MV-4-11 (cell line): Measurements from ENCODE around the gene VARS2.
A peak's percentile ranks its signal among the peaks of the same experiment; 100 is the strongest.

Experiments
- DNase-seq: peaks from one replicate; lab custom pipeline; 2025; lab: John Stamatoyannopoulos, UW

The VARS2 gene

GRCh38 chr6:30884521-30885480, 29.2 kb upstream of the VARS2 start:
- no peak for DNase-seq

- DNase-seq: no peak
Observed at GRCh38 chr6:30885481-30885998, 28.5 kb upstream of the VARS2 start.

GRCh38 chr6:30885999-30886896, 27.8 kb upstream of the VARS2 start:
- peak; percentile 3 for DNase-seq

- DNase-seq: no peak
Observed at GRCh38 chr6:30886897-30887255, 27.2 kb upstream of the VARS2 start.

GRCh38 chr6:30887901-30888815, 25.9 kb upstream of the VARS2 start:
- DNase-seq: no peak

- no peak for DNase-seq
Observed at GRCh38 chr6:30888816-30889495, 25.1 kb upstream of the VARS2 start.

- DNase-seq: no peak
Observed at GRCh38 chr6:30889496-30889885, 24.5 kb upstream of the VARS2 start.

- no peak for DNase-seq
Observed at GRCh38 chr6:30889921-30890645, 24.0 kb upstream of the VARS2 start.

- no peak for DNase-seq
Observed at GRCh38 chr6:30890646-30891449, 23.2 kb upstream of the VARS2 start.

- no peak for DNase-seq
Observed at GRCh38 chr6:30891450-30891723, 22.7 kb upstream of the VARS2 start.

- DNase-seq: peak; percentile 18
Observed at GRCh38 chr6:30891816-30892538, 22.1 kb upstream of the VARS2 start.

GRCh38 chr6:30893001-30893591, 20.9 kb upstream of the VARS2 start:
- no peak for DNase-seq

- DNase-seq: no peak
Observed at GRCh38 chr6:30893666-30894065, 20.4 kb upstream of the VARS2 start.

GRCh38 chr6:30894381-30894780, 19.7 kb upstream of the VARS2 start:
- DNase-seq: no peak

GRCh38 chr6:30894935-30895334, 19.1 kb upstream of the VARS2 start:
- no peak for DNase-seq

GRCh38 chr6:30895343-30895742, 18.7 kb upstream of the VARS2 start:
- no peak for DNase-seq

- no peak for DNase-seq
Observed at GRCh38 chr6:30896541-30896940, 17.5 kb upstream of the VARS2 start.

GRCh38 chr6:30897882-30898281, 16.2 kb upstream of the VARS2 start:
- DNase-seq: no peak
